Measurements from ENCODE around the gene DDX43.
"Not testable (repeated sequence)": the region's sequence is repeated elsewhere in the genome, so short reads cannot be mapped to it uniquely, and the experiment has no call there.

DDX43 gene

GRCh38 chr6:73388800-73389512 lies 5.7 kb upstream of the DDX43 start:
- peak; percentile 47 for DNase-seq (ENCODE audit: low spot score)

GRCh38 chr6:73389854-73390253 lies 4.8 kb upstream of the DDX43 start:
- no peak for DNase-seq (ENCODE audit: low spot score)

DNA sequence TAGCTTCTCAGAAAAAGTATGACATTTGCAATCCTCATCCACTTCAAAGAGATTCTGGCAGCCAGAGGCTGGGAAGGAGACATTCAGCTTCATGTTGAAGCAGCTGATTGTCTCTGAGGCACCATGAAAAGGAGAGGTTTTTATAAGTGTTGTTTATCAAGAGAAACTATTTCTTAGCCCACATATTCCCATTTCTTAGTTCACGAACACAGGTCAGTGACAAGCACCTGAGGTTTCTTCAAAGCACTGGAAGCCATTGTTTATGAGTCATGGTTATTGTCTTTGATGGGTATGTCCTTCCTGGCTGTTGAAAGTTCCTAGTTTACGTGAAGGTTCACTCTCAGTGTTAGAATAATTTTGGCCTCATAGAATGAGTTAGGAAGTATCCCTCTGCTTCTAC lies 3.0 kb upstream of the DDX43 start:
- no peak for DNase-seq (ENCODE audit: low spot score)

GRCh38 chr6:73392188-73392587 lies 2.4 kb upstream of the DDX43 start:
- not testable (repeated sequence) for DNase-seq (ENCODE audit: low spot score)

DNA sequence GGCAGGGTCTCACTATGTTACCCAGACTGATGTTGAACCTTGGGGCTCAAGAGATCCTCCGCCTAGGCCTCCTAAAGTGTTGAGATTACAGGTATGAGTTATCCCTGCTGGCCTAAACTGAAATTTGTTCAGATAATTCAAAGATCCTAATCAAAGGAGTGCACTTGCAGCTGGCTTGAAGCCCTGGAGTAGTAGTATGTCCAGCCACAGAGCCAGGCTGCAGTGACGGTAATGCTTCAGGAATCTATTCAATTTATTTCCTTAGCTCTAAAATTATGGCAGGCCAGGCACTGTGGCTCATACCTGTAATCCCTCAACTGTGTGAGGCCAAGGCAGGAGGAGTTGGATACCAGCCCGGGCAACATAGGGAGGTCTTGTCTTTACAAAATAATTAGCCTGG lies 1.4 kb upstream of the DDX43 start:
- no peak for DNase-seq (ENCODE audit: low spot score)

GRCh38 chr6:73395875-73396274 lies 1.2 kb downstream of the DDX43 start:
- DNase-seq (ENCODE audit: low spot score), result no peak

DNA sequence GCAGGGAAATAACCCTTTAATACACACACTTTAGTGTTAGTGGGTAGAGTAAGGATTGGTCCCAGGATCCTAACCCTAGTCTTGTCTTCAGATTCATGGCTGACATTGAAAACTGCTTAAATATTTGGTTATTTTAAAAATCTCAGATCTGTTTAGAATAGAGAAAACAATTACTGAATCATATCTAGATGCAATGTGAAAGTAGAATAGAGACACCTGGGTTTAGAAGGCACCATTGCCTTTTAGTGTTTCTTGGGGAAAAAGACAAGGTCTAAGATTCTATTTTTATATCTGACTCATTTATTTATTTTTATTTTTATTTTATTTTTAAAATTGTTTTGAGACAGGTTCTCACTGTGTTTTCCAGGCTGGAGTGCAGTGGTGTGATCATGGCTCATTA lies 6.0 kb downstream of the DDX43 start:
- DNase-seq (ENCODE audit: low spot score), result no peak

DNA sequence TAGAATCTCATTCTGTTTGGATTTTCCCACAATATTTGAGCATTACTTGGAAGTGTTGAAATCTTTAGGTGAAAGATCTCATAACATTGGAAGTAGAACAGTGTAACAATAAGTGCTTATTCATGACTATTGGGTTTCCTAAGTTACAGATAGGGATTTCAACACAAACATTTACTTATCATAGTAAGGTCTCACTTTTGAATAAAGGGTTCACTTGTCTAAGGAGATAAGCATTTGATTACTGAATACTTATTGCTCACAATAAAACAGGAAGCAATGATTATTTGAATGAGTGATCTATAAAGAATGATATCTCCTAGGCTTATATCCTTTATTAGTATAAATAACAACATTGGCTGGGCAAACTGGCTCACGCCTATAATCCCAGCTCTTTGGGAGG lies 14.8 kb downstream of the DDX43 start:
- no peak for DNase-seq (ENCODE audit: low spot score)

DNA sequence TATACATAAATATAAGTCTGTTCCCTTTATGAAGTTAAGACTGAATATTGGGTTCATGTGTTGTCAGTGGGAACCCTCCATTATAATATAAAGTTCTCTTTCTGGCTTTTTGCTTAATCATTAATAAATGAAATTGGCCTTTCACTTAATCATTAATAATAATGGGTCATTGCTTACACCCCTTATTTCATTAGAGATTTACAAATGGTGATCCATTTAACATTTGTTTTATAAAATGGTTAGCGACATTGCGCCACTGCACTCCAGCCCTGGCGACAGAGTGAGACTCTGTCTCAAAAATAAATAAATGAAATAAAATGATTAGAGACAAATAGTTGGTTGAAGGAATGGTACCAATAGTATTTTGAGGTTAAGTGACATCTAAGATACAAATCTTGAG lies 18.5 kb downstream of the DDX43 start:
- DNase-seq (ENCODE audit: low spot score), result no peak

DNA sequence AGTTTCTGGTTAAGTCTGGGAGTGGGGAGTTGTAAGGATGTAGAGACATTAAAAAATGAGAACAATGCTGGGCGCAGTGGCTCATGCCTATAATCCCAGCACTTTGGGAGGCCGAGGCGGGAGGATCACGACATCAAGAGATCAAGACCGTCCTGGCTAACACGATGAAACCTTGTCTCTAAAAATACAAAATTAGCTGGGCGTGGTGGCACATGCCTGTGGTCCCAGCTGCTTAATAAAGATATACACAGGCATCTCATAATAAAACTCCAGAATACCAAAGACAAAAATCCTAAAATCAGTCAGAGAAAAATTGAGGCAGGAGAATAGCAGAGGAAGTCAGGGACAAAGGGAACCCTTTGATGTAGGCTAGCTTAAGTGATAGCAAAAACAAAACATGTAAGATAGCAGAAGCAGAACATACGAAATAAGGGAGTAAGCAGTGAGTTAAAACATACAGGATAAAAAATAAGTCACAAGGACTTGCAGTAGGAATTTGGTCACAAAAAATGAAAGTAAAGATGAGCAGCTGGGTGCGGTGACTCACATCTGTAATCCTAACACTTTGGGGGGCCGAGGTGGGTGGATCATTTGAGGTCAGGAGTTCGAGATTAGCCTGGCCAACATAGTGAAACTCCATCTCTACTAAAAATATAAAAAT lies 23.6 kb downstream of the DDX43 start:
- no peak for DNase-seq (ENCODE audit: low spot score)

- no peak for DNase-seq (ENCODE audit: low spot score)
Observed at GRCh38 chr6:73421534-73421933, 26.9 kb downstream of the DDX43 start.

DNA sequence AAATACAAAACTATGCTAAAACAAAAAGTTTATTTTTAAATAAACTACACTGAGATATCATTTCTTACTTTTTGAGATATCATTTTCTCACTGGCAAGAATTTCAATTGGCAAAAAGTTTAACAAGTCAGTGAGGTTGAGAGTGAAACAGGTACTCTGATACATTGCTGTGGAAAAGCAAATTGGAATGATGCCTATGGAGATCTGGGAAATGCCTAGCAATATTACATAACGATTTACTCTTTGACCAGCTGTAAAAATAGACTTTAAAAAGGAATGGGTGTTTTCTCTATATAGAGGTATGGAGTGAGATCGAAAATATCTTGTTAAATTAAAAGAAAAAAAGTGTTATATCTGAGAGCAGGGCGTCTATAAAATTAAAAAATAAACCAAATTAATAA lies 40.6 kb downstream of the DDX43 start:
- no peak for DNase-seq (ENCODE audit: low spot score)

DNA sequence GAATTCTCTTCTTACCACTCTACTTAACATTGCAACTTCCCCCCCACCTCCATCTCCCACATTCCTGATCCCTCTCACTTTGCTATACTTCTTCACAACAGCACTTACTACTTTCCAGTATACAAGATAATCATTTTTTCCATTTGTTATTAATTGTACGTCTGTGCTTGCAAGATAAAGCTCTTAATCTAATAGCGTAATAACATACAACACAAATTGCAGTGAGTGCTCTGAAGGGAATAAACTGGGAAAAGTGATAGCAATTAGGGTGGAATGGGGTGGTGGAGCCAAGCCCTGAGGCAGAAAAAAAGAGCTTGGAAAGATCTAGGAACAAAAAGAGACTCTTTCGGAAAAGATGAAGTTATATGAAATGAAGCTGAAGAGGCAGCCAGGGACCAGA lies 48.9 kb downstream of the DDX43 start:
- DNase-seq (ENCODE audit: low spot score), result no peak

DNA sequence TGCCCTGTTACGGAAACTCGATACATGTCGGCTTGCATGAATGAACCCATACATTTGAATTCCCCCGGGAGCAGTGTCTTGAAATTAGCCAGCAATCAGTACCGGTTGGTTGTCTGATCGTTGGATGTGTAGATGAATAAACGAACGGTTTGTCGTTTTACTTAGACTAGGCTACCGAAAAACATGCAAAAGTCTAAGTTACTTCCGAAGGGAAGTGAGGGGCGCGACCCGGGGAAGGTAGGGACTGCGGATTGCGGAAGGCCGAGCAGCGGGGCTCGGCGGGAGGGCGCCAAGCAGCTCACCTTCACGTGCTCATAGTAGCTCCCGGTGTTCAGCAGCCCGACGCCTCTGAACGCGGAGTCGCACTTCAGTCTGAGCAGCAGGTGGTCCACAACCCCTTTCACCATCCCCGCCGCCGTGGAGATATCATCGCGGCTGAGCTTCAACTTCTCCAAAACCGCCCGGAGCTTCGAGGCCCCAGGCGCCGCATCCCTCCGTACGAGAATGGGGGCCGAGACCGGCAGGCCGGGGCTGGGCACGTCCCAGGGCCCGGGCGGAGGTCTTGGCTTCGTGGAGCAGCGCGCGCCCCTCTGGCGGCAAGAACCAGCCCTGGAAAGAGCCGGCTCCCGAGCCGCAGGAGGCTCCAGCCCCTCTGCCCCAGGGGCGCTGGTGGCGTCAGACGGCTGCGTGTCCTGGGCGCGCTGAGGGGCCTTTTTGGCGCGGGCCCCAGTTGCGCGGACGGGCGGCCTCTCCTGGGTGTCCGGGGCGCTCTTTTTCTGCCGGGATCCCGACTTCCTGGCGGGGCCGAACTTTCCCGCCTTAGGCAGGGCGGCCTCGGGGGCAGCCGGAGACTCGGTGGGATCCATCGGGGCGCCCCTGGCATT lies 56.8 kb downstream of the DDX43 start:
- peak; percentile 35 for DNase-seq (ENCODE audit: low spot score)

- DNase-seq (ENCODE audit: low spot score), result peak; percentile 69
Observed at GRCh38 chr6:73452107-73452461, 57.5 kb downstream of the DDX43 start, which contains the start of gene CGAS. TSS of gene CGAS (minus strand) at chr6:73452297. CDS start at chr6:73452181, 116 bp downstream.

GRCh38 chr6:73455865-73456629 lies 61.4 kb downstream of the DDX43 start:
- DNase-seq (ENCODE audit: low spot score), result no peak

- not testable (repeated sequence) for DNase-seq (ENCODE audit: low spot score)
Observed at GRCh38 chr6:73459474-73459873, 64.8 kb downstream of the DDX43 start.

DNA sequence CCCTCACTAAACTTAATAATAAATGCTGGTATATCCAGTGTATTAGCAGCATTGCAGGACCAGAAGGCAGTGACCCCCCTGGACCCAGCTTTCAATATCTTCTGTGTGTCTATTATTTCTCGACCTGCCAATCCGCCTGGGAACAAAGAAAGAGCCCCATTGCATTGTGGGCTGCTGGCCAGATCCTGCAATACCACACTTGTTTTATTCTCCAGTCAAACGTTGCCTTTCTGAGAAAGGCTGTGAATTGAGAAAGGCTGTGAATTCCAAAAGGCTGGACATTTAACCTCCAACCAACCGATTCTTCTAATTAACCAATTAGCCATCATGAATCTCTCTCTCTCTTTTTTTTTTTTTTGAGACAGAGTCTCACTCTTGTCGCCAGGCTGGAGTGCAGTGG lies 65.4 kb downstream of the DDX43 start:
- DNase-seq (ENCODE audit: low spot score), result peak; percentile 43

DNA sequence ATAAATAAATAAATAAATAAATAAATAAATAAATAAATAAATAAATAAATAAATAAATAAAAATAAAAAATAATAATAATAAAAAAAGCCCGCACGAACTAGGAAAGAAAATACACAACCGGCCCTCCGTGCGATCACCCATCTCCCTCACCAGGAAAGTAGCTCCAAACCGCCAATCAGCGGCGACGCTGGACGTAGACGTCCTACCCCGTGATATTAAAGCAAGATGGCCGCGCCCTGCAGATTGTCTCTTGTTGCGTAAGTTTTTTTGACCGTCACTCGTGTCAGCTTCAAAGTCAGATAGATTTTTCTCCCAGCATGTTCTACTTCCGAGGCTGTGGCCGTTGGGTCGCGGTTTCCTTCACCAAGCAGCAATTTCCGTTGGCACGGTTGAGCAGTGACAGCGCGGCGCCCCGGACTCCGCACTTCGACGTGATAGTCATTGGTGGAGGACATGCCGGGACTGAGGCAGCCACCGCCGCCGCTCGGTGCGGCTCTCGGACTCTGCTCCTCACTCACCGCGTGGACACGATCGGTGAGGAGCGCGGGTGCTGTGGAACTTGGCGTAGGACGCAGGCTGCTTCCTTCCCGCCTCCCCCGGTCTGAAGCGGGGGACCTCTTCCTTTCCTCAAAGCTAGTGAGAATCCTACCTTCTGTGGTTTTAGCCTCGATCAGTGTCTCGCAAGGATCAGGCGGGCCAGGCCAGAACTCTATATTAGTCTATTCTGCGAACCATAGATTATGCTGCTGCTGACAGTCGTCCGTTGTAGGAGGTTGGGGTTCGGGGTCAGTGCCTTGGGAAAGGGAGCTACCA lies 67.1 kb downstream of the DDX43 start, which contains the start of gene MTO1:
TSS of gene MTO1 (plus strand) at position 201 of the 814 bp plus-strand sequence. CDS start at position 319, 118 bp downstream.
- DNase-seq (ENCODE audit: low spot score), result peak; percentile 96

Data from Ammon's horn (tissue), 1 donor.